HG03045 (cell line): ENCODE results near the gene ZBTB42.

Experiments
- ATAC-seq: cut with Tn5 transposase; IDR thresholded peaks from one replicate; pipeline ENCODE4 v1.9.1; 2021; ENCODE audit warnings: mild to moderate bottlenecking, moderate library complexity; ENCODE audit not compliant: unreplicated experiment

ZBTB42 gene

GRCh38 chr14:104769324-104770071, 31.4 kb upstream of the ZBTB42 start:
- no peak for ATAC-seq

GRCh38 chr14:104770072-104770579, 30.8 kb upstream of the ZBTB42 start:
- no peak for ATAC-seq

- ATAC-seq: no peak
These were observed 30.0 kb upstream of the ZBTB42 start for GRCh38 chr14:104770851-104771272.

GRCh38 chr14:104771374-104771773, 29.5 kb upstream of the ZBTB42 start:
- ATAC-seq: no peak

- no peak for ATAC-seq
These were observed 28.8 kb upstream of the ZBTB42 start for GRCh38 chr14:104771918-104772706.

- ATAC-seq: no peak
These were observed 28.0 kb upstream of the ZBTB42 start for GRCh38 chr14:104772707-104773504.

GRCh38 chr14:104773505-104774452, 27.1 kb upstream of the ZBTB42 start:
- no peak for ATAC-seq

GRCh38 chr14:104774453-104775072, 26.3 kb upstream of the ZBTB42 start:
- no peak for ATAC-seq

- ATAC-seq: no peak
These were observed 25.8 kb upstream of the ZBTB42 start for GRCh38 chr14:104775073-104775489.

GRCh38 chr14:104776481-104776880, 24.4 kb upstream of the ZBTB42 start:
- ATAC-seq: no peak

- no peak for ATAC-seq
These were observed 23.7 kb upstream of the ZBTB42 start for GRCh38 chr14:104776961-104777807.

- ATAC-seq: no peak
These were observed 23.1 kb upstream of the ZBTB42 start for GRCh38 chr14:104777808-104778249.

- no peak for ATAC-seq
These were observed 22.1 kb upstream of the ZBTB42 start for GRCh38 chr14:104778694-104779331.

- ATAC-seq: no peak
These were observed 21.0 kb upstream of the ZBTB42 start for GRCh38 chr14:104779776-104780512.

GRCh38 chr14:104780513-104781030, 20.3 kb upstream of the ZBTB42 start:
- no peak for ATAC-seq

- ATAC-seq: no peak
These were observed 19.4 kb upstream of the ZBTB42 start for GRCh38 chr14:104781271-104782077.
